ENCODE measurements around the gene UQCR10. TPM values are rescaled to one million over a fixed set of nuclear protein-coding genes. Genes with fewer than 3 reads are reported as not detected.
A peak's percentile ranks its signal among the peaks of the same experiment; 100 is the strongest.

The UQCR10 gene
- total RNA-seq, 4 donors from 2014 or later = 119 to 261 (median 179) TPM

DNA sequence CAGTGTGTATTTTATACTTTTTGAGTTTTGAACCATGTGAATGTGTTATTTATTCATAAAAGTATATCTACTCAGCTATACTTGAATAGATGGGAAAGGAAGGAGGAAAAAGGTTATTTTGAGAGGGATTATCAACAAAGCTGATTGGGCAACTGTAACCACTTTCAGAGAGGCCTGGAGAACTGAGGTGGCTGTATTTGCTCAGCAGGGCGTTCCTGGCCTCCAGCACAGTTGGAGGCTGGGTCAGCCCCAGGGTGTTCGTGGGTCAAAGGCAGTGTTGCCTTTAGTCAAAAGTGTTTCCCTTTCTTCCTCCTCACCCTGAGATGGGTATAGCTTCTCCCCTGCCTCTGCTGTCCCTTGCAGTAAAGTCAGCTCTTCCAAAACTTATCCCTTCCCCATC is 44.2 kb downstream of the UQCR10 start:
- peak overlapping the region in 1 of 4 donors; percentile 0 for H3K27ac ChIP-seq
- in situ Hi-C loops (cut with MboI; ENCODE audit: low sequenced_read_pairs in 4 of 4) (no loop called here), intact Hi-C loops (cut with DNase I; ENCODE audit: low total_unique reads) (no loop called here)
- no peak for ATAC-seq
- no peaks in the 10 kb centered on the region for H3K9me3 ChIP-seq
- peaks cover 21 to 28% of the 10 kb centered on the region in 2 donors for H3K4me1 ChIP-seq
- peaks cover 0 to 72% of the 10 kb centered on the region in 2 donors for H3K36me3 ChIP-seq
- TF ChIP-seq POLR2A (IDR thresholded peaks at IDR 0.05) = no peak
- TF ChIP-seq, protein P1, sequence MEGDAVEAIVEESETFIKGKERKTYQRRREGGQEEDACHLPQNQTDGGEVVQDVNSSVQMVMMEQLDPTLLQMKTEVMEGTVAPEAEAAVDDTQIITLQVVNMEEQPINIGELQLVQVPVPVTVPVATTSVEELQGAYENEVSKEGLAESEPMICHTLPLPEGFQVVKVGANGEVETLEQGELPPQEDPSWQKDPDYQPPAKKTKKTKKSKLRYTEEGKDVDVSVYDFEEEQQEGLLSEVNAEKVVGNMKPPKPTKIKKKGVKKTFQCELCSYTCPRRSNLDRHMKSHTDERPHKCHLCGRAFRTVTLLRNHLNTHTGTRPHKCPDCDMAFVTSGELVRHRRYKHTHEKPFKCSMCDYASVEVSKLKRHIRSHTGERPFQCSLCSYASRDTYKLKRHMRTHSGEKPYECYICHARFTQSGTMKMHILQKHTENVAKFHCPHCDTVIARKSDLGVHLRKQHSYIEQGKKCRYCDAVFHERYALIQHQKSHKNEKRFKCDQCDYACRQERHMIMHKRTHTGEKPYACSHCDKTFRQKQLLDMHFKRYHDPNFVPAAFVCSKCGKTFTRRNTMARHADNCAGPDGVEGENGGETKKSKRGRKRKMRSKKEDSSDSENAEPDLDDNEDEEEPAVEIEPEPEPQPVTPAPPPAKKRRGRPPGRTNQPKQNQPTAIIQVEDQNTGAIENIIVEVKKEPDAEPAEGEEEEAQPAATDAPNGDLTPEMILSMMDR (IDR thresholded peaks at IDR 0.05 in 4 of 5, conservative IDR thresholded peaks at IDR 0.05 in 1 of 5) = no peak
- H3K27me3 ChIP-seq = no peaks in the 10 kb centered on the region
- DNase-seq = no peak
- no peak overlapping the region for H3K4me3 ChIP-seq

DNA sequence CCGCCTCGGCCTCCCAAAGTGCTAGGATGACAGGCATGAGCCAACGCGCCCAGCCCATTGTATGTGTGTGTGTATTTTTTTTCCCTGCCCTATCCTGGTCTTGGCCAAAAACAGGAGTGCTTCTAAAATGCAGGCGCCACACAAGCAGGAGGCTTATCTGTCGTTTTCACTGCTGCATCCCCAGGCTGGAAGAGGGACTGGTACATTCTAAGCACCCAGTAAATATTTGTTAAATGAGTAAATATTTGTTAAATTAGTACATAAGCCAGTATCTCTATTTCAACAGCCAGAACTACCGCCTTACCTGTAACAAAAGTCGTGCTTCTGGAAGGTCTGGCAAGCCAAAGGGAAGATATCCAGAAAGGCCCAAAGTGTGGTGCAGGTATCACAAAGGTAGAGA is 46.0 kb downstream of the UQCR10 start:
- no peak for ATAC-seq
- DNase-seq = no peak
- intact Hi-C loops (cut with DNase I; ENCODE audit: low total_unique reads) (no loop called here), in situ Hi-C loops (cut with MboI; ENCODE audit: low sequenced_read_pairs in 4 of 4) (no loop called here)
- H3K27me3 ChIP-seq = no peaks in the 10 kb centered on the region
- H3K27ac ChIP-seq = peak overlapping the region; percentile 80 to 87 (median 84)
- H3K4me3 ChIP-seq = no peak overlapping the region
- TF ChIP-seq, protein P1 (IDR thresholded peaks at IDR 0.05 in 4 of 5, conservative IDR thresholded peaks at IDR 0.05 in 1 of 5) = no peak
- no peak for TF ChIP-seq POLR2A (IDR thresholded peaks at IDR 0.05)
- H3K36me3 ChIP-seq = peaks cover 0 to 60% of the 10 kb centered on the region in 2 donors
- H3K4me1 ChIP-seq = peaks cover 39 to 45% of the 10 kb centered on the region in 2 donors
- no peaks in the 10 kb centered on the region for H3K9me3 ChIP-seq

DNA sequence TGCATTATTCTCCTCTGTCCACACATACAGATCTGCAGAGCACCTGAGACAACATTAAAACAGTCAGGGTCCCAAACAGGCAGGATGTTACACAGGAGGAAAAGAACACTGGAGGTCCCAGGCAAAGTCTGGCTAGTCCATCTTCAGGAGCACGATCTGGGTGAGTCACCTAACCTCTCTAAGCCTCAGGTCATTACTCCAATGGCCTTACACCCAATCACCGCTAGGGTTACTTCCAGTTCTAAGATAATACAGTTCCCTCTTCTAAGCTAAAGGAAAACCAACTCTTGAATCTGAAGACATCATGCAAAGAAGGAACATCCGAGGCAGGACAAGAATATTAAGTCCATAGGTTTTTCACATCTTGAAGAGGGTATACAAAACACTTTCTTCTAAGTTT is 46.4 kb downstream of the UQCR10 start:
- peak; percentile 60 to 76 for ATAC-seq
- Histone ChIP-seq H3K27ac (peak overlapping the region; percentile 80 to 87 (median 84)), H3K4me1 (peaks cover 39 to 46% of the 10 kb centered on the region in 2 donors), H3K27me3 (no peaks in the 10 kb centered on the region), H3K9me3 (no peaks in the 10 kb centered on the region), H3K36me3 (peaks cover 0 to 57% of the 10 kb centered on the region in 2 donors), H3K4me3 (no peak overlapping the region)
- DNase-seq = no peak
- intact Hi-C loops (cut with DNase I; ENCODE audit: low total_unique reads) = no loop called here
- TF ChIP-seq POLR2A (IDR thresholded peaks at IDR 0.05) = no peak
- TF ChIP-seq, protein P1 (IDR thresholded peaks at IDR 0.05 in 4 of 5, conservative IDR thresholded peaks at IDR 0.05 in 1 of 5) = peak in 1 of 5 experiments; percentile 19
- in situ Hi-C loops (cut with MboI; ENCODE audit: low sequenced_read_pairs in 4 of 4) = no loop called here

DNA sequence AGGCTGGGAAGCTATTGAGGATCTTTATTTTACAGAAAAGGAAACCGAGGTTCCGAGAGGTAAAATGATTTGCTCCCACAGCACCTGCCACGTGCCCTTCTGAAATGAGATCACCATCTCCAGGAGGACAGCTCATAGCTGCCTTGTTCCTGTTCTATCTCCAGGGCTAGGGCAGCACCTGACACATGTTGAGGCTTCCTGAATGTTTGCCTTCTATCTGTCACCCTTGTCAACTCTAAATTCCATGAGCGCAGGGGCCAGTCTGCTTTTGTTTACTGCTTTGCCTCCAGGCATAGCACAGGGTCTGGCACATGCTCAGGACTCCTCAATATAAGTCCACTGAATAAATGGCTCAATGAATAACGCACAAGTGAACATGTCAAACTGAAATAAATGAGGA is 46.8 kb downstream of the UQCR10 start:
- intact Hi-C loops (cut with DNase I; ENCODE audit: low total_unique reads) = no loop called here
- DNase-seq (peak; percentile 53 to 68), ATAC-seq (peak; percentile 84 to 88)
- Histone ChIP-seq H3K4me3 (no peak overlapping the region), H3K27ac (peak overlapping the region; percentile 80 to 87 (median 84)), H3K4me1 (peaks cover 39 to 46% of the 10 kb centered on the region in 2 donors), H3K9me3 (no peaks in the 10 kb centered on the region), H3K27me3 (no peaks in the 10 kb centered on the region), H3K36me3 (peaks cover 0 to 58% of the 10 kb centered on the region in 2 donors)
- in situ Hi-C loops (cut with MboI; ENCODE audit: low sequenced_read_pairs in 4 of 4) = no loop called here
- TF ChIP-seq, protein P1 (IDR thresholded peaks at IDR 0.05 in 4 of 5, conservative IDR thresholded peaks at IDR 0.05 in 1 of 5) = no peak
- no peak for TF ChIP-seq POLR2A (IDR thresholded peaks at IDR 0.05)

DNA sequence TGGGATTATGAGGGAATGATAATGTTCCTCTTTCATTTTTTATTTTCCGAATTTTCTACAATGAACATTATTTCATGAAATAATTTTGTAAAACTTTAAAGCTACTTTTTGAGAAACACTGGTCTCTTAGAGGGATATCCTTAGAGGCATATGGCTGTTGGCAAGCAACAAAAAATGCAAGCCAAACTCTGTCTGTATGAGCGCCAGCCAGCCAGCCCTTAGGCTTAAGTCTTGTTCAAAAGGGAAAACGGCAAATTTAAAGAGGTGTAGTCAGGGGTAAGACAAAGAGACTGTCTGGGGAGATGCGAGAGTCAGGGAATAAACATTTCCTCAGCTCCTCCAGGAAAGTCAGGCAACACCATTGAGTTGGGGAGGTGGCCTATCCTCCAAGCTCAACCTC is 48.4 kb downstream of the UQCR10 start:
- in situ Hi-C loops (cut with MboI; ENCODE audit: low sequenced_read_pairs in 4 of 4) (no loop called here), intact Hi-C loops (cut with DNase I; ENCODE audit: low total_unique reads) (no loop called here)
- Histone ChIP-seq H3K9me3 (no peaks in the 10 kb centered on the region), H3K27ac (peak overlapping the region; percentile 80 to 87 (median 84)), H3K27me3 (no peaks in the 10 kb centered on the region), H3K4me1 (peaks cover 39 to 46% of the 10 kb centered on the region in 2 donors), H3K4me3 (no peak overlapping the region), H3K36me3 (peaks cover 0 to 67% of the 10 kb centered on the region in 2 donors)
- DNase-seq = no peak
- no peak for ATAC-seq
- no peak for TF ChIP-seq POLR2A (IDR thresholded peaks at IDR 0.05)
- TF ChIP-seq, protein P1 (IDR thresholded peaks at IDR 0.05 in 4 of 5, conservative IDR thresholded peaks at IDR 0.05 in 1 of 5) = no peak

All from gastrocnemius medialis (tissue), 4 donors.